ENCODE data around the gene CTNNA1.
"Not testable (repeated sequence)": the region's sequence is repeated elsewhere in the genome, so short reads cannot be mapped to it uniquely, and the experiment has no call there.

The CTNNA1 gene

GRCh38 chr5:138770291-138770690 lies 17.1 kb downstream of the CTNNA1 start:
- Histone ChIP-seq H3K4me3 (replicated peaks; ENCODE audit: low read depth, low read length) (no peak overlapping the region), H3K36me3 (ENCODE audit: control insufficient read depth, insufficient read depth, low read length) (no peaks in the 10 kb centered on the region), H3K27me3 (replicated peaks; ENCODE audit: control insufficient read depth, insufficient read depth, low read length) (no peaks in the 10 kb centered on the region)
- no peak for DNase-seq (ENCODE audit: extremely low read depth, insufficient read length)
- no peak for TF ChIP-seq CTCF (IDR thresholded peaks at IDR 0.05; ENCODE audit: insufficient read depth, low read length, poor library complexity, severe bottlenecking)

GRCh38 chr5:138770977-138771376 lies 17.8 kb downstream of the CTNNA1 start:
- DNase-seq (ENCODE audit: extremely low read depth, insufficient read length): no peak
- no peaks in the 10 kb centered on the region for H3K36me3 ChIP-seq (ENCODE audit: control insufficient read depth, insufficient read depth, low read length)
- no peaks in the 10 kb centered on the region for H3K27me3 ChIP-seq (replicated peaks; ENCODE audit: control insufficient read depth, insufficient read depth, low read length)
- no peak overlapping the region for H3K4me3 ChIP-seq (replicated peaks; ENCODE audit: low read depth, low read length)
- no peak for TF ChIP-seq CTCF (IDR thresholded peaks at IDR 0.05; ENCODE audit: insufficient read depth, low read length, poor library complexity, severe bottlenecking)

DNA sequence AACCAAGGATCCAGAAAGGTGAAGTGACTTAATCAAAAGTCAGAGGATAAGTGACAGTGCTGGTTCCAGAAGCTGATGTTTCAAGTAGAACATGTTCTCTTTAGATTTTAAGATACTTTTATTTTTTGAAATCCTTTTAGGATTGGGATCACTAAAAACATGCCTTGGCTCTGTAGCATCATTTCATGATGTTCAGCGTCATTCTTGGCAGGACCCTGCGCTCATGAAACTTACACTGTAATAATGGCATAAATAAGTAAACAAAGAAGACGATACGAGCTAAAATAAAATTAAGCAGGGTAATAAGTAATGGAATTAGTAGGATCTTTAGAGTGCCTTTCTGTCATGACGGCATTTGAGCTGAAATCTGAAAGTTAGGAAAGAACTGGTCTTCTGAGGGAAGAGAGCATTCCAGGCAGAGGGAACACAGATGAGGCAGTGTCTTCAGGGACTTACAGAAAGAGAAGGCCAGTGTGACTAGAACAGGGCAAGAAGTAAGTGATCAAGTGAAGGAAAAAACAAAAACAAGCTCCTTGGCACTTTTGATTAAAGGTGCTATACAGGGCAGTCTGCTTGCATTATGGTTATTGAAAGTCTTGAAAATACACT lies 19.9 kb downstream of the CTNNA1 start:
- H3K27me3 ChIP-seq (replicated peaks; ENCODE audit: control insufficient read depth, insufficient read depth, low read length): no peaks in the 10 kb centered on the region
- DNase-seq (ENCODE audit: extremely low read depth, insufficient read length): no peak
- H3K4me3 ChIP-seq (replicated peaks; ENCODE audit: low read depth, low read length): no peak overlapping the region
- no peaks in the 10 kb centered on the region for H3K36me3 ChIP-seq (ENCODE audit: control insufficient read depth, insufficient read depth, low read length)
- no peak for TF ChIP-seq CTCF (IDR thresholded peaks at IDR 0.05; ENCODE audit: insufficient read depth, low read length, poor library complexity, severe bottlenecking)

GRCh38 chr5:138773624-138774023 lies 20.4 kb downstream of the CTNNA1 start:
- not testable (repeated sequence) for DNase-seq (ENCODE audit: extremely low read depth, insufficient read length); H3K4me3 ChIP-seq (replicated peaks; ENCODE audit: low read depth, low read length); H3K27me3 ChIP-seq (replicated peaks; ENCODE audit: control insufficient read depth, insufficient read depth, low read length); H3K36me3 ChIP-seq (ENCODE audit: control insufficient read depth, insufficient read depth, low read length)

DNA sequence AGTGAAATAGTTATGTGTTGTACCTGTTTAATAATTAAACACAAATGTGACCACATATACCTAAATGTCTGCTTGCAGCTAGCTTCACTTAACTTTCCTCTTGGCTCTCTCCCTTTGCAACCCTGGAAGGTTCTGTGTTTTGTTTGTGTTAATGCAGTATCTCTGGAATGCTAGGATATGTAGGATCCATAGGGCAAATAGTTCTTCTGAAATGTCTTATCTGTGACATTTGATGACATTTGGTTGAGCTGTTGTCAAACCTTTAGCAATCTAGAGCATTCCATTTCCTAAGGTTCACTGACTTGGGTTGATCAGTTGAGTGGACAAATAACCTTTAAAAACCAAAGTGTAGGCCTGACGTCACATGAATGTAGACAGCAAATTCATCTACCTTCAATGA lies 21.8 kb downstream of the CTNNA1 start:
- Histone ChIP-seq H3K27me3 (replicated peaks; ENCODE audit: control insufficient read depth, insufficient read depth, low read length) (no peaks in the 10 kb centered on the region), H3K36me3 (ENCODE audit: control insufficient read depth, insufficient read depth, low read length) (no peaks in the 10 kb centered on the region), H3K4me3 (replicated peaks; ENCODE audit: low read depth, low read length) (no peak overlapping the region)
- no peak for TF ChIP-seq CTCF (IDR thresholded peaks at IDR 0.05; ENCODE audit: insufficient read depth, low read length, poor library complexity, severe bottlenecking)
- DNase-seq (ENCODE audit: extremely low read depth, insufficient read length): no peak

DNA sequence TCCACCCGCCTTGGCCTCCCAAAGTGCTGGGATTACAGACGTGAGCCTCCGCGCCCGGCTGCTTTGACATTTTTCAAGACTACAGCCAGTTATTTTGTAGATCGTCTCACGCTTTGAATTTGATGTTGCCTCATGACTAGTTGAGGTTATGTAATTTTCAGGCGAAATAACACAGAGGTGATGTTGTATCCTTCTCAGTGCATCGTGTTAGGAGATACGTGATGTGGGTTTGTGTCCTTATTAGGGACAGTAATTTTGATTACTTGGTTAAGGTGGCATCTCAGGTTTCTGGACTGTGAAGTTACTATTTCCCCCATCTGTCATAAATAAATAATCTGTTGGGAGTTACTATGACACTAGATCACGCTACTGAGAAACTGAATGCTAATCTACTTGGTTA lies 25.0 kb downstream of the CTNNA1 start:
- no peak for DNase-seq (ENCODE audit: extremely low read depth, insufficient read length)
- Histone ChIP-seq H3K36me3 (ENCODE audit: control insufficient read depth, insufficient read depth, low read length) (no peaks in the 10 kb centered on the region), H3K27me3 (replicated peaks; ENCODE audit: control insufficient read depth, insufficient read depth, low read length) (no peaks in the 10 kb centered on the region), H3K4me3 (replicated peaks; ENCODE audit: low read depth, low read length) (no peak overlapping the region)
- no peak for TF ChIP-seq CTCF (IDR thresholded peaks at IDR 0.05; ENCODE audit: insufficient read depth, low read length, poor library complexity, severe bottlenecking)

Data from GM06990 (cell line).